Stimulated activated CD4-positive, alpha-beta T cell treated with anti-CD3 and anti-CD28 coated beads, Interleukin-15, amount 100 ng/mL, for 48 hours (primary cell): Measurements from ENCODE around the gene MAP4.

Source experiments
- DNase-seq, 2 donors: peaks; one replicate each; pipeline ENCODE4 v3.0.0-alpha.2; 2020; ENCODE audit warnings: low read depth in 2 of 2

The MAP4 gene

GRCh38 chr3:47863391-47864128 lies 152.7 kb downstream of the MAP4 start:
- no peak for DNase-seq

GRCh38 chr3:47859956-47860605 lies 156.1 kb downstream of the MAP4 start:
- no peak for DNase-seq

GRCh38 chr3:47857151-47857550 lies 159.1 kb downstream of the MAP4 start:
- no peak for DNase-seq

- no peak for DNase-seq
These were observed 159.5 kb downstream of the MAP4 start for GRCh38 chr3:47856669-47857068.

GRCh38 chr3:47855461-47856383 lies 160.5 kb downstream of the MAP4 start:
- DNase-seq: no peak

GRCh38 chr3:47854720-47855455 lies 161.3 kb downstream of the MAP4 start:
- DNase-seq: no peak

GRCh38 chr3:47854267-47854666 lies 161.9 kb downstream of the MAP4 start:
- DNase-seq: no peak

GRCh38 chr3:47852604-47853602 lies 163.3 kb downstream of the MAP4 start:
- DNase-seq: no peak

GRCh38 chr3:47851888-47852603 lies 164.2 kb downstream of the MAP4 start:
- no peak for DNase-seq

- no peak for DNase-seq
These were observed 165.4 kb downstream of the MAP4 start for GRCh38 chr3:47850564-47851410.

GRCh38 chr3:47849699-47850563 lies 166.3 kb downstream of the MAP4 start:
- DNase-seq: no peak

GRCh38 chr3:47849186-47849698 lies 167.0 kb downstream of the MAP4 start:
- DNase-seq: no peak

- DNase-seq: no peak
These were observed 167.6 kb downstream of the MAP4 start for GRCh38 chr3:47848599-47849117.

GRCh38 chr3:47847801-47848518 lies 168.3 kb downstream of the MAP4 start:
- DNase-seq: no peak

- no peak for DNase-seq
These were observed 169.0 kb downstream of the MAP4 start for GRCh38 chr3:47847260-47847659.

GRCh38 chr3:47846880-47847248 lies 169.4 kb downstream of the MAP4 start:
- DNase-seq: no peak
